Transverse colon (tissue), 4 donors: ENCODE measurements around the gene MRPL39. TPM values are rescaled to one million over a fixed set of nuclear protein-coding genes. Genes with fewer than 3 reads are reported as not detected.

Source experiments
- DNase-seq: peaks from one replicate; pipeline ENCODE4 v3.0.0-alpha.2; 2019
- H3K27ac ChIP-seq, 4 donors: fragments of 200-600 bp; sonication (generic); 2 replicates each; pipeline ENCODE4 v1.5.1; 2016 to 2018; ENCODE audit warnings: inconsistent platforms in 4 of 4
- H3K27me3 ChIP-seq: fragments of 200-600 bp; sonication (generic); 2 replicates; pipeline ENCODE4 v1.5.1; 2017; ENCODE audit warnings: inconsistent platforms
- H3K36me3 ChIP-seq, 4 donors: fragments of 200-600 bp; sonication (generic); 2 replicates each; pipeline ENCODE4 v1.5.1; 2017 to 2019; ENCODE audit warnings: inconsistent platforms in 4 of 4
- H3K4me1 ChIP-seq, 4 donors: fragments of 200-600 bp; sonication (generic); 2 replicates each; pipeline ENCODE4 v1.5.1; 2017 to 2020; ENCODE audit warnings: inconsistent platforms in 4 of 4
- H3K4me3 ChIP-seq, 4 donors: fragments of 200-600 bp; sonication (generic); 1 replicate in 1 of 4; 2 replicates in 3 of 4; pipeline versions ENCODE4 v1.5.1 to v1.6.1; 2017 to 2019; ENCODE audit warnings: inconsistent platforms in 4 of 4
- H3K9me3 ChIP-seq, 2 donors: fragments of 200-600 bp; sonication (generic); 2 replicates each; pipeline ENCODE4 v1.5.1; 2017 to 2019; ENCODE audit warnings: inconsistent platforms in 2 of 2
- EP300 ChIP-seq: sonication (generic); formaldehyde crosslinking; IDR thresholded peaks from one replicate; pipeline ENCODE4 v1.6.1; 2017; ENCODE audit warnings: antibody characterized with exemption, low read depth
- POLR2A ChIP-seq: fragments of 450-650 bp; IDR thresholded peaks from one replicate; pipeline ENCODE4 v1.6.1; 2016; ENCODE audit warnings: antibody characterized with exemption, mild to moderate bottlenecking, moderate library complexity
- POLR2AphosphoS5 ChIP-seq, 3 donors: sonication (generic); formaldehyde crosslinking; IDR thresholded peaks; one replicate each; pipeline ENCODE4 v1.6.1; 2016; ENCODE audit warnings: antibody characterized with exemption in 3 of 3
- WGBS, 2 donors: methylation state at CpG; one replicate each; pipeline ENCODE4 v1.1.5; 2018; ENCODE audit warnings: low coverage in 1 of 2; 5-methylcytosine and 5-hydroxymethylcytosine counted together
- in situ Hi-C, 4 donors: fragments of 200-750 bp; cut with MboI; loops; one replicate each; pipeline versions ENCODE4 v1.15.0 to v1.15.1; 2017; ENCODE audit warnings: low sequenced_read_pairs in 3 of 4, low pct_ligation_motif_present in 1 of 4, low pct_unique_long_range_greater_than_20kb in 1 of 4
- intact Hi-C: fragments of 100-400 bp; cut with DNase I; formaldehyde crosslinking; loops from one replicate; pipeline ENCODE4 v1.15.1; 2023; ENCODE audit warnings: low total_unique reads
- total RNA-seq, 4 donors: library from RNA; depleted of rRNA; stranded (reverse); fragments of >200 nt; gene quantifications; one replicate each; pipeline ENCODE4 v1.1.0, GENCODE V29; 2016
- TF ChIP-seq, protein P1 (sequence below), 5 experiments: fragments of 200-600 bp in 3 of 5; fragments of 450-650 bp in 2 of 5; sonication (generic) in 3 of 5; IDR thresholded peaks; 1 replicate in 2 of 5; 2 replicates in 3 of 5; pipeline ENCODE4 v1.5.1; 2016 to 2017; ENCODE audit warnings: antibody characterized with exemption in 5 of 5, inconsistent platforms in 3 of 5, mild to moderate bottlenecking in 2 of 5, moderate library complexity in 1 of 5

MRPL39 gene
- total RNA-seq, 4 donors from 2014 or later = 10.1 to 16.8 (median 14.9) TPM; not detected in 1

DNA sequence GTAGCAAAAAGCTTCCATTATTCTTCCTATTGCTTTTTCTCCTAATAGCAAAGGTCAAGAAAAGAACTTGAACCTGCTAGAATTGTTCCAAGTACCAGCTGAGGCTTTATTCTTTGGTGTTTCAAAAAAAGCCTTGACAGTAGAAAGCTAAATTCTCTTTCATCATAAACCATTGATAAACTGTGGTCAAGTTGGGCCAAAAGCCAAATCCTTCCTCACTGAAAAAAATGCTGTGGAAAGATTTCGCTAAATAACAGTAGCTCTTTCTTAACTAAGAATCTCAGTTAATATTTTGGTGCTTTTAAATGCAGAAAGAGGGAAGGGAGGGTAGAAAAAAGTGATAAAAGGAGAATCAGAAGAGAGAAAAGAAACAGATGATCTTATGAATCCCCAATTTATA, 17.8 kb upstream of the MRPL39 start:
- Histone ChIP-seq H3K4me1 (no peaks in the 10 kb centered on the region), H3K27me3 (no peaks in the 10 kb centered on the region), H3K36me3 (no peaks in the 10 kb centered on the region), H3K9me3 (no peaks in the 10 kb centered on the region), H3K4me3 (no peak overlapping the region), H3K27ac (no peak overlapping the region)
- DNase-seq = no peak
- WGBS, 2 donors = 74 to 77% methylated on average over 1 of the region's 1 CpG
- in situ Hi-C loops (loop anchor here in 1 of 4 donors (10.0 kb wide), 1 partner anchor 80 kb away; no protein-coding TSS in a partner anchor), intact Hi-C loops (no loop called here)
- TF ChIP-seq POLR2A (no peak), POLR2AphosphoS5 (IDR thresholded peaks at IDR 0.05) (no peak), EP300 (no peak)
- TF ChIP-seq, protein P1, sequence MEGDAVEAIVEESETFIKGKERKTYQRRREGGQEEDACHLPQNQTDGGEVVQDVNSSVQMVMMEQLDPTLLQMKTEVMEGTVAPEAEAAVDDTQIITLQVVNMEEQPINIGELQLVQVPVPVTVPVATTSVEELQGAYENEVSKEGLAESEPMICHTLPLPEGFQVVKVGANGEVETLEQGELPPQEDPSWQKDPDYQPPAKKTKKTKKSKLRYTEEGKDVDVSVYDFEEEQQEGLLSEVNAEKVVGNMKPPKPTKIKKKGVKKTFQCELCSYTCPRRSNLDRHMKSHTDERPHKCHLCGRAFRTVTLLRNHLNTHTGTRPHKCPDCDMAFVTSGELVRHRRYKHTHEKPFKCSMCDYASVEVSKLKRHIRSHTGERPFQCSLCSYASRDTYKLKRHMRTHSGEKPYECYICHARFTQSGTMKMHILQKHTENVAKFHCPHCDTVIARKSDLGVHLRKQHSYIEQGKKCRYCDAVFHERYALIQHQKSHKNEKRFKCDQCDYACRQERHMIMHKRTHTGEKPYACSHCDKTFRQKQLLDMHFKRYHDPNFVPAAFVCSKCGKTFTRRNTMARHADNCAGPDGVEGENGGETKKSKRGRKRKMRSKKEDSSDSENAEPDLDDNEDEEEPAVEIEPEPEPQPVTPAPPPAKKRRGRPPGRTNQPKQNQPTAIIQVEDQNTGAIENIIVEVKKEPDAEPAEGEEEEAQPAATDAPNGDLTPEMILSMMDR (IDR thresholded peaks at IDR 0.05) = no peak

DNA sequence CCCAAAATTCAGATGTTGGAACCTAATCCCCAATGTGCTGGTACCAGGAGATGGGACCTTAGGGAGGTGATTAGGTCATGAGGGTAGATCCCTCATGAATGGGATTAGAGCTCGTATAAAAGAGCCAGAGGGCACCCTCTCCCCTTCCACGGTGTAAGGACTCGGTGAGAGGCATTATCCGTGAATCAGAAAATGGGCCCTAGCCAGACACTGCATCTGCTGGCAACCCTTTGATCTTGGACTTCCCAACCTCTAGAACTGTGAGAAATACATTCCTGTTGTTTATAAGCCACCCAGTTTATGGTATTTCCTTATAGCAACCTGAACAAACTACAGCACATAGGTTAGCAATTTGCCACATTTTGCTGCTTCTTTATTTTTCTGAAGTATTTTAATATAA, 17.2 kb upstream of the MRPL39 start:
- Histone ChIP-seq H3K27ac (no peak overlapping the region), H3K27me3 (no peaks in the 10 kb centered on the region), H3K4me3 (no peak overlapping the region), H3K36me3 (no peaks in the 10 kb centered on the region), H3K9me3 (no peaks in the 10 kb centered on the region), H3K4me1 (no peaks in the 10 kb centered on the region)
- 88 to 99% methylated on average over 4 of the region's 4 CpGs for WGBS, 2 donors
- intact Hi-C loops = no loop called here
- in situ Hi-C loops = loop anchor here (10.0 to 25.0 kb wide), 3 partner anchors 80 to 1088 kb away; no protein-coding TSS in a partner anchor
- DNase-seq = no peak
- TF ChIP-seq POLR2AphosphoS5 (IDR thresholded peaks at IDR 0.05) (no peak), EP300 (no peak), POLR2A (no peak)
- TF ChIP-seq, protein P1 (IDR thresholded peaks at IDR 0.05) = no peak

DNA sequence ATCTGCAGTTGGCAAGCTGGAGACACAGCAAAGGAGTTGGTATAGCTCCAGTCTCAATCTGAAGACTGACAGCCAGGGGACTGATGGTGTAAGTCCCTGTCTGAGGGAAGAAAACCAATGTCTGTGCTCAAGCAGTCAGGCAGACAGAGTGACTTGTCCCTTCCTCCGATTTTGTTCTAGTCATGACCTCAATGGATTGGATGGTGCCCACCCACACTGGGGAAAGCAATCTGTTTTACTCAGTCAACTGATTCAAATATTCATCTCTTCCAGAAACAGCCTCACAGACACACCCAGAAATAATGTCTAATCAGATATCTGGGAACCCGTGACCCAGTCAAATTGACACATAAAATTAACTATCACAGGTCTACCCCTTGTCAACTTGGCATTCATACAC, 11.9 kb upstream of the MRPL39 start:
- in situ Hi-C loops (loop anchor here (25.0 kb wide), 2 partner anchors 93 to 1093 kb away; no protein-coding TSS in a partner anchor), intact Hi-C loops (no loop called here)
- Histone ChIP-seq H3K4me3 (no peak overlapping the region), H3K9me3 (no peaks in the 10 kb centered on the region), H3K36me3 (no peaks in the 10 kb centered on the region), H3K27ac (no peak overlapping the region), H3K27me3 (no peaks in the 10 kb centered on the region), H3K4me1 (no peaks in the 10 kb centered on the region)
- TF ChIP-seq, protein P1 (IDR thresholded peaks at IDR 0.05) = no peak
- no peak for TF ChIP-seq EP300
- TF ChIP-seq POLR2AphosphoS5 (IDR thresholded peaks at IDR 0.05) = no peak
- TF ChIP-seq POLR2A = no peak
- 76 to 90% methylated on average over 2 of the region's 2 CpGs for WGBS, 2 donors
- DNase-seq = no peak

DNA sequence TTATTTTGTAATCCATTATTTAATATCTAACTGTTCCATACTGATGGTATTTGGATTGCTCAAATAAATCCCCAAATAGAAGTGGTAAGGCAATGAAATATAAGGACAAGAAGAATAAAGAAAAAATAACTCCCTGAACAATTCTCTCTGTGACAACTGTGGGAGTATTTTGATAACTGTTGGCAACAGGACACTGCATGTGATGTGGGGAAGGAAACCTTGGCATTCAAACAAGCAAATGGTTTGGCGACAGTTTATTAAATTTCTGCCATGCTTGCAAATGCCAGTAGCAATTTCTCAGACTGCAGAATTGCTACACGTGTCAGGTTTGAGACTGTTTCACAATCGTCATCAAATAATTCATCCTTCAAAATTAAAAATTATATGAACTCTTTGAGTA, 8.6 kb upstream of the MRPL39 start:
- no peak for DNase-seq
- TF ChIP-seq POLR2AphosphoS5 (IDR thresholded peaks at IDR 0.05) (no peak), POLR2A (no peak), EP300 (no peak)
- TF ChIP-seq, protein P1 (IDR thresholded peaks at IDR 0.05) = no peak
- 82 to 88% methylated on average over 3 of the region's 3 CpGs for WGBS, 2 donors
- intact Hi-C loops (no loop called here), in situ Hi-C loops (loop anchor here (25.0 kb wide), 2 partner anchors 96 to 1096 kb away; no protein-coding TSS in a partner anchor)
- Histone ChIP-seq H3K27ac (no peak overlapping the region), H3K4me1 (no peaks in the 10 kb centered on the region), H3K4me3 (no peak overlapping the region), H3K36me3 (no peaks in the 10 kb centered on the region), H3K27me3 (no peaks in the 10 kb centered on the region), H3K9me3 (no peaks in the 10 kb centered on the region)
